Measurements from ENCODE around the gene COL27A1.

The COL27A1 gene

GRCh38 chr9:114150608-114151007 is 4.7 kb upstream of the COL27A1 start:
- DNase-seq (ENCODE audit: low read depth), result no peak
- TF ChIP-seq CTCF (IDR thresholded peaks at IDR 0.05; ENCODE audit: low read length, missing control alignments), result no peak
- H3K4me3 ChIP-seq (replicated peaks; ENCODE audit: low read depth, low read length), result no peak overlapping the region

- no peak overlapping the region for H3K4me3 ChIP-seq (replicated peaks; ENCODE audit: low read depth, low read length)
- no peak for TF ChIP-seq CTCF (IDR thresholded peaks at IDR 0.05; ENCODE audit: low read length, missing control alignments)
- no peak for DNase-seq (ENCODE audit: low read depth)
Observed at GRCh38 chr9:114151426-114151956, 3.8 kb upstream of the COL27A1 start.

GRCh38 chr9:114153761-114154599 is 1.4 kb upstream of the COL27A1 start:
- no peak for DNase-seq (ENCODE audit: low read depth)
- TF ChIP-seq CTCF (IDR thresholded peaks at IDR 0.05; ENCODE audit: low read length, missing control alignments), result peak; percentile 33
- no peak overlapping the region for H3K4me3 ChIP-seq (replicated peaks; ENCODE audit: low read depth, low read length)

GRCh38 chr9:114154600-114155102 is 686 bp upstream of the COL27A1 start:
- no peak for DNase-seq (ENCODE audit: low read depth)
- no peak overlapping the region for H3K4me3 ChIP-seq (replicated peaks; ENCODE audit: low read depth, low read length)
- no peak for TF ChIP-seq CTCF (IDR thresholded peaks at IDR 0.05; ENCODE audit: low read length, missing control alignments)

- DNase-seq (ENCODE audit: low read depth), result peak; percentile 42
- TF ChIP-seq CTCF (IDR thresholded peaks at IDR 0.05; ENCODE audit: low read length, missing control alignments), result no peak
- peak overlapping the region; percentile 64 for H3K4me3 ChIP-seq (replicated peaks; ENCODE audit: low read depth, low read length)
Observed at GRCh38 chr9:114155995-114156656, 789 bp downstream of the COL27A1 start.

GRCh38 chr9:114156657-114157421 is 1.5 kb downstream of the COL27A1 start:
- TF ChIP-seq CTCF (IDR thresholded peaks at IDR 0.05; ENCODE audit: low read length, missing control alignments), result no peak
- DNase-seq (ENCODE audit: low read depth), result peak; percentile 81
- peak overlapping the region; percentile 64 for H3K4me3 ChIP-seq (replicated peaks; ENCODE audit: low read depth, low read length)
